MV-4-11 (cell line): Measurements from ENCODE around the gene ZNF277.
A peak's percentile ranks its signal among the peaks of the same experiment; 100 is the strongest.

Experiments used
- DNase-seq: peaks from one replicate; lab custom pipeline; 2025; lab: John Stamatoyannopoulos, UW

ZNF277 gene

DNA sequence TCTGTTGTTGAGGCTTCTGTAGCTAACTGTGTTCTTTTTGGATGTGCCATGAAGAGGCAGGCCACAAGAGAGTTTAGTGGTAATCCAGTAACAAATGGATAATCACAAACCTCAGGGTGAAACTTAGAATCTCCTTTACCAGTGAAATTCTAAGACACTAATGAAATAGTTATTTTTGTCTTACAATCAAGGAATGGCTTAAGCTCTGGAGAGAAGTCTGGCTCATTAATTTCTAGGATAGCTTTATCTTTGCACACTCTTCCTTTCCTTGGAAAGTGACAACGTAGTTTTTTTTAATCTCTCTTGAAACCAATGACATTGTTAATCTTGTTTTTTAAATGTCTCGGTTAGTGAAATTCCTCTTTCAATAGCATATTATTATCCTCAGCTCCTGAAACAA, 150.1 kb downstream of the ZNF277 start:
- no peak for DNase-seq

DNA sequence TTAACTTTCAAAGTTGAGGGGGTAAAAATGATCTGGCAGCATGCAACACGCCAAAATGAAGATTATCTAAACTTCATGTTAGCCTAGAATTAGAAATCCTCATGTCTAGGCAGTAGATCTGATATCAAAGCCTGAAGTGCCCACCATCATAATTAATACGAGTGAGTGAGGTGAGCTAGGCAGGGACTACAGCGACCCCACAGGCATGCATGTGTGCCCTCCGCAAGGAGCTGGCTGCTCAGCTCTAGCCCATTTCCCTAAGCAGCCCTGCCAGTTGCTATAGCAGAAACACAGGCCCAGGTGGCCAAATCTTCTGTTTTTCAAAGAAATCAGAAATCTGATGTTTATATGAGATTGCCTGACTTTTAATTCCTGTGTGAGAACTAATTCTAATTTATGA, 150.6 kb downstream of the ZNF277 start:
- no peak for DNase-seq

DNA sequence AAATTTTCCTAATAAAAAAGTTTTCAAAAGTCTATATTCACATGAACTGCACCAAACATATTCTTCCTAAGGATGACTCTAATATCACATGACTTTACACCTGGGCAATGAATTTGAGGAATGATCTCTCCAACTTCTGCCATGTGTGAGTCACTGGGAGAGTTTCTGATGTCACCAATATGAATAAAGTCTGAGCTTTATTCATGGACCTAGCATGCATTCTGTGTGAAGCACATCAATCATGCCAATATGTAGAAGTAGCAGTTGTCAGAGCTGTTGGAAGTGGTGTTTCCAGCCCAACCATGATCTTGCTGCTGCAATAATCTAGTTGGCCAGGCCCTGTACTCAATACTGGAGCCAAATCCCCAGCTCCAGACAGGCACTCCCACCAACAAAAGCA, 152.0 kb downstream of the ZNF277 start:
- DNase-seq = no peak

DNA sequence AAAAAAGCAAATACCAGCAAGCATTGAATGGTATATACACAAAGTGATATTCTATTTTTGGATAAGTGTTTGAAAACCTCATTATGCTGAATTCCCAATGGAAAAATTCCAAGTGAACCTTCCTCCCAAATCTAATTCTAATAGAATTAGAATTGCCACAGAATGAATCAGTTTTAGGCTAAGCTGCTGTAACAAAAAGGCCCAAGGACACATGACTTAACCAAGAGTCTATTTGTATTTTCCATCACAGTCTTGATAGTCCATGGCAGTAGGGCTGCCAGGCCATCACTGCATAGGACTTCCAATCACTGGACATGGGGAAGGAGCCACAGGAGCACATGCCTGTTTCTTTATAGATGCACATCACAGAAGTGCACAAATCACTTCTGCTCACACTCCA, 152.6 kb downstream of the ZNF277 start:
- no peak for DNase-seq

DNA sequence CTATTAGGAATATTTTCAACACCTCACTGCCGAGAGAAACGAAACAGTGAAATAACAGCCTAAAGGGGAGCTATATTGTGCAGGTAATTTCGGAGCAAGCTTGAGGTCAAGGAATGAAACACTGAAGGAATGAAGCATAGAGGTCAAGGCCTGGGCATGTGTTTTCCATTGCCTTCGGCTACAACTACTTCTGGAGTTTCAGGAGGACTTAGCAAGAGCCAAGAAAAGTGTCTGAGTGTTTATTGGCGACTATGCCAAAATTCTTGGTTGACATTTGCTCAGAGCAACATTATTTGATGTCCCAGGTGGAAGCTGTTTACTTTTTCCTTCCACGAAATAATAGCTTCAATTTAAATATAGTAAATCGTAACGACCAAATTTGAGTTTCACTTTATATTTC, 154.2 kb downstream of the ZNF277 start:
- DNase-seq = no peak

DNA sequence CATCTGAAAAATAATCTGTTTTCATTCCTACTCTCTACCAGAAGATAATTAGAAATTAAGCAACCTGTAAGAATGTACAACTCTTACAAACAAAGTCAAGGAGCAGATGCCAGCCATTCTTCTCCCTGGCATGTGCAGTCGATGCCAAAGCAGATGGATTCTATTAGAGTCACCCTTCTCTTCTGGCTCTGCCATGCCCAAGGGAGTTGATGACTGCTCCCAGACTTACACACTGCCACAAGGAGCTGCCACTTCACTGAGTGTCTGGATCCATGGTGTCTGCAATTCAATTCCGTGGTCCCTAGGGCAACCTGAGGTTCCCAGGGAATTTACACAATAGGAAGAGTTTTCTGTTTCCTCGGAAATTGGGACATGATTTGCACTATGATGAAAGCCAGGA, 154.7 kb downstream of the ZNF277 start:
- no peak for DNase-seq

DNA sequence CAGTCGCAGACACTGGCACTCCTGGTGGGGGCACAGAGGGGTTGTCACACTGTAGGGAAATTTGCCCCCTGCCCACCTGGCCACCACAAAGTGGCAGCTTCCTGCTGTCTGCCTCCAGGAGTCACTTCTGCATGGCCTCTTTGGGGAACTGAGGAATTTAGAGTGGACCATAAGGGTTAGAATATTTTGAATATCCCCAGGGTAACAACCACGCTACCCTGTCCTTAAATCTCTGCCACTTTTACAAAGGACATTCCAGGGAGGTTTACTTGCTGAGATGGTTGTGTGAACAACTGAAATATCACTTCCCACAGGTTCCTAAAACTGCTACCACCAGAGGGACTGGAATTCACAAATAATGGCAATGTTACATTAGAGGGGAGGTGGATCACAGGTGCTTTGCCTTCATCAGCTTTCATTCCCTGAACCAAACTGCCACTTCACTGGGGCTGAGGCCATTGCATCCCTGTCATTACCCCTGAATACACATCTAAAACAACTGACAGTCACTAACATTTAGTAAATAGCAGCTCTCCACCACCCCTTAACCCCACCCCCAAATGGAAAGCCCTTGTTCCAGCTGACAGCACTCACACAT, 155.7 kb downstream of the ZNF277 start:
- no peak for DNase-seq

DNA sequence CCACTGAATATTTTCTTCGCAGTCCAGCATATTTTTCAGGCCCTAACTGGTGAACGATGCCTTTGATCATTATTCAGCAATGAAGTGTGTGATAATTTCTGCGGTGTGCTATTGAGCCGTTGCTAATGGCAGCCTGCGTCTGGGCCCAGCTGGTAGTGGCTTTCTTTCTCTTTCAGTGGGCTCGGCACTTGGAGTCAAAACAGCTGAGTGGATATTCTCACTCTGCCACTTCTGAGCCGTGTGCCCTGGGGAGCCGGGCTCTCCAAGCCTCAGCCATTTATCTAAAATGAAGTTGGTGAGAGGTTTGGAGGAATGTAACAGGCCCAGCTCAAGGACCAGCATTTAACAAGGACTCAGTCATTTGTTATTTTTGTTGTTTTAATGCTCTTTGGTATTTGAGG, 156.2 kb downstream of the ZNF277 start:
- no peak for DNase-seq

DNA sequence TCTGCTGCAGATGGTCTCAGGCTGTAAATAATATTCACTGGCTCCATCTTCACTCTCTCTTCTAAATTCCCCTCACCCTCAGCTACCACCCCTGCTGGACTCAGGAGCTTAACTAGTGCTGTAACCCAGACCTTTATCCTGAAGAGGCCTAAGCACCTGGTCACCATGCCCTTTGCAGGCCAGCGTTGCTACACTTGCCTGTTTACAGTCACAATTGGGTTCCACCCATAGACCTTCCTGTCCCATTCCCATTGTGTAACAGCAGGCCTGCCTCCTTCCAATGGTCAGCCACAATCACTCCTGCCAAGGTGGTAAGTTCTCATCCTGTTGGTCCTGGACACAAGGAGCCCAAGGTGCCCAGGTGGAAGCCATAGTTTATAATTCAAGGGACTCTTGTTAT, 157.9 kb downstream of the ZNF277 start:
- no peak for DNase-seq

DNA sequence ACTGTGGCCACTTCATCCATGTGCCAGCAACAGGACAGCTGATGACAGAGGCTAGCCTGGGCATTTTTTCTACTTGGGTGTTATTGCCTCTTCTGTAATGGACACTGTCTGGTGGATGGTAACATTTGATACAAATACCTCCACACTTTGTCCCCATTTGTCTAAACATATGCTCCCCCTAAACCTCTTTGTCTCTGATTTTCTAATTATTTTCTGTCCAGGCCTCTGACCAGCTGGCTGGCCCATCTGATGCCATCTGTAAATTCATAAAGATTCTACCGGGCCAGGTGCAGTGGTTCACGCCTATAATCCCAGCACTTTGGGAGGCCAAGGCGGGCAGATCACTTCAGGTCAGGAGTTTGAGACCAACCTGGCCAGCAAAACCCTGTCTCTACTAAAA, 159.1 kb downstream of the ZNF277 start:
- no peak for DNase-seq

DNA sequence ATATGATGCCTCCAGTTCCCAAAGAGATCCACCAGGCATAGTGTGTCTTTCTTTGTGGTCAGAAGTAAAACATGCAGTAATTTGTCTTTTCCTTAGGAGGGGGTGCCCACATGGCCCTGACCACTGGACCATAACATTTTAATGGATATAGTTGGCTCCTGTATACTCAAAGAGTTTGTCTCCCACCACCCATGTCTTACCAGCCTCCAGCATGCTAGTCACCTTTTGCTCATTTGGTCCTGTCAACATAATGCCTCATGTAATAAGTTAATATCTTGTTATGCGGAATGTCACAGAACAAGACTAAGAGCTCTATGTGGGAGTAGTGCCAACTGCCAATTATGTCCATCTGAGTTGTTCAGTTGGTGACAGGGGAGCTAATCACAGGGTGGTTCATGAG, 160.4 kb downstream of the ZNF277 start:
- no peak for DNase-seq

DNA sequence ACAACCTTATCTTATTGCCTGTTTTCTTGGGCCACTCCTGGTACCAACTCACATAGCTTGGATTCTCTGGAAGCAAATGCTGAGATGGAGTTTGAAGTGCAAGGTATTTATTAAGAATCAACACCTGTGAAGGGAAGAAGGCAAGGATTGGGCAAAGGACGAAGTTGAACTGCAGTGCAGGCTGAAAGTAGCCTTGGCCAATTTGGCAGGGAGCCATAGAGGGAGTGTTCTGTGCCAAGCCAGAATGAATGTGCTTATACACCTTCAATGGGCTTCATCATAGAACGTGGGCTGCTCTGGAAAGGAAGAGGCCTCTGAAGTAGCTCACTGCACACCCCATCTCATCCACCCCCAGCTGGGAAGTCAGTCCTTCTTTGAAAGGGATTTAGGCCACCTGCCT, 163.9 kb downstream of the ZNF277 start:
- no peak for DNase-seq

DNA sequence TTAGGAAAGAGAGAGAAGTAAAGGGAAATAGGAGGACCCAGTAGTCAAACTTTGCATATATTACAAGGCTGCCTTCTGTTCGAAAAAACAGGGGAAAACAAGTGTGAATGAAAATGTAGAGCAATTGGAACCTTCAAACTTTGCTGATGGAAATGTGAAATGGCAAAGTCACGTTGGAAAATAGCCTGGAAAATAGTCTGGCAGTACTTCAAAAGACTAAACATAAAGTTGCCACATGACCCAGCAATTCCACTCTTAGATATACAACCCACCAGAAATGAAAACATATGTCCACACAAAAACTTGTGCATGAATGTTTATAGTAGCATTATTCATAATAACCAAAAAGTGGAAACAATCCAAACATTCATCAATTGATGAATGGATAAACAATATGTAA, 165.2 kb downstream of the ZNF277 start:
- no peak for DNase-seq

DNA sequence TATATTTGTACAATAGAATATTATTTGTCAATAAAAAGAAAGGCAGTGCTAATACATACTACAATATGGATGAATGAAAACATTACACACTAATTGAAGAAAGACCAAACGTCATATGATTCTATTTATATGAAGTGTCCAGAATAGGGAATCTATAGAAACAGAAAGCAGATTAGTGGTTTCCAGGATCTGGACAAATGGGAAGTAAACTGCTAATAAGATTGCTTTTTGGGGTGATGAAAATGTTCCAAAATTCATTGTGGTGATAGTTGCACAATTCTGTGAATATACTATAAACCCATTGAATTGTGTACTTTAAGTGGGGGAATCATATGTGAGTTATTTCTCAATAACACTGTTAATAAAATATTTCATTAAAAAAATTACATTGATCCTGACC, 165.6 kb downstream of the ZNF277 start:
- DNase-seq = peak; percentile 31

DNA sequence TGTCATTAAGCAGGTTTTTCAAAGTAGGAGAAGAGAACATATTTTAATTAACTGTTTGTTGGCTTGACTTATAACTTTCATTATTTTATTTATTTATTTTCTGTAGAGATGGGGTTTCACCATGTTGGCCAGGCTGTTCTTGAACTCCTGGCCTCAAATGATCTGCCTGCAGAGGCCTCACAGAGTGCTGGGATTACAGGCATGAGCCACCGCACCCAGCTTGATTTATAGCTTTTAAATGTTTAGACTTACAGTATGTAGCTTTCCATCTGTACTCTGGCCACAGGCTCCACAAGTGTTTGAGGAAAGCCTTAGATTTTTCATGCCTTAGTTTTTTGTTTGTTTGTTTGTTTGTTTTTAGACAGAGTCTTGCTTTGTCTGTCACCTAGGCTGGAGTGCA, 171.1 kb downstream of the ZNF277 start:
- DNase-seq = no peak

DNA sequence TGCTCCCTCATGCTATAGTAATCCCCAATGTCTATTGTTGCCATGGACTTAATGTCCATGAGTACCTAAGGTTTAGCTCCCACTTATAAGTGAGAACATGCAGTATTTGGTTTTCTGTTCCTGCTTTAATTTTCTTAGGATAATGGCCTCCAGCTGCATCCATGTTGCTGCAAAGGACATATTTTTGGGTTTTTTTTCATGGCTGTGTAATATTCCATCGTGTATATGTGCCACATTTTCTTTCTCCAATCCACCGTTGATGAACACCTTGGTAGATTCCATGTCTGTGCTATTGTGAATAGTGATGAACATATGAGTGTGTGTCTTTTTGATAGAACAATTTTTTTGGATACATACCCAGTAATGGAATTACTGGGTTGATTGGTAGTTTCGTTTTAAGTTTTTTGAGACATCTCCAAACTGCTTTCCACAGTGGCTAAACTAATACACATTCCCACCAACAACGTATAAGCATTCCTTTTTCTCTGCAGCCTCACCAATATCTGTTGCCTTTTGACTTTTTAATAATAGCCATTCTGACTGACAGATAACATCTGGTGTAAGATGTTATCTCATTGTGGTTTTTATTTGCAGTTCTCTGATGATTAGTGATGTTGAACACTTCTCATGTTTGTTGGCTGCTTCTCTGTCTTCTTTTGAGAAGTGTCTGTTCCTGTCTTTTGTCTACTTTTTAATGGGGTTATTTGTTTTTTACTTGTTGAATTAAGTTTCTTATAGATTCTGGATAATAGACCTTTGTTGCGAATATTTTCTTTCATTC, 175.0 kb downstream of the ZNF277 start:
- no peak for DNase-seq

DNA sequence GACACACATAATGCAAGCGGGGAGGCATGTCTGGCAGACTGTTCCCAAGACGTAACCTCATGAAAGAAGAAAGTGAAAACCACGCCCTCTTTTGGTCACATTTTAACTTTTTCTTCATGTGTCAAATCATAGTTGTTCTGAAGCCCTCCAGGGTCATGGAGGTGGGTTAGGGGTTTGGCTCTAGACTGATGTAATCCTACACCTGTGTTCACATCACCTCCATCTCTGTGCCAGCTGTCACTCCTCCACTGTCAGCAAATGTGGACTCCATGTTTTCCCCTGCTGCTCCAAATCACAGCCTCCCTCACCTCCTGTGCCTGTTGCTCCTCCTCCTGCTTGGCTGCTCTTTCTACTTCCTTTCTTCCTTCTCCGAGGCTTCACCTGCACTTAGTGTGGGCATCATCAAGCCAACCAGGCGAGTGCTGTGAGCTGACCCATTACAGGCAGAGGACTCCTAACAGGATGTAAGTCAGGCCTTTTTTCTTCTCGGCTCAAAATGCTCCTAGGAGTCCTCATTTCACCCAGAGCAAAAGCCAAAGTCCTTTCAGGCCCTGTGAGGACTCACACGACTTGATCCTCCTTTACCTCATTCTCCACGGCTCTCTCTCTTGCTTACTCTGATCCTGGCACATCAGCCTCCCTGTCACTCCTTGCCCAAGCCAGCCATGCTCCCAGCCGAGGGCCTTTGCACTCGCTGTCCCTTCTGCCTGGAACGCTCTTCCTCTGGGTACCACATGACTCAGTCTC, 177.3 kb downstream of the ZNF277 start:
- no peak for DNase-seq

DNA sequence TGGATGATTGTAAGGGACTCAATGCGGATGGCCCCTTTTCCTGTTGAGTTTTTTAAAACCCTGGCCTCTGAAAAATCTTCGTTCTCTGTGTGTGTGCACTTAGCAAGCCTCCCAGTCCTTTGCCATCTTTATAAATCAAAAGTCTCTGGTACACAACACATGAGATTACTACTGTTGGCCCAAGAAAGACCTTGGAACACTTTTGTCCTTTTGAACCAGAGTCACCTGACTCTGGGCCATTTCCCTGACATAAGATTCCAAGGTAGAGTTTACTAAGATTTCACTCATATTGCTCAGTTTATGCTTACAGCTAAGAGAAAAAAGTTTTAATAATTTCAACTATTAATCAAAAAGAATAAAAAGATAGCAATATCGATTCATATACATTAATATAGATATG, 179.0 kb downstream of the ZNF277 start:
- DNase-seq = no peak

DNA sequence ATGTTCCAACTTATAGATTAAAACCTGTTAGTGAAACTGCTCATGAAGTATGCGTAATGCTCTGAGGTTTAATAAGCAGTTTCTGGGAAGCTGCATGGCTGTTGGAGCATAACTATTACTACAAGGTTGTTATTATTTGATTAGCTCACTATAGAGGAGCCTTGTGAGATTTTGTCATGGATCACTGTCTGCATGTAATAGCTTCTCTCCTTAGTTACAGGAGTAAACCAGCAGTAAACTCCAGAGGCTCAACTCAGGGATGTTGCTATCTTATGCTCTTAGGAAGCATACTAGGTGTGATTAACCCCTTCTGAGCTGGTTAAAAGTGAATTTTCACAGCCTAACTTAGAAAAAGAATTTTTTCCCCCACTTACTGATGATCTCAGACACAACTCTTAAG, 180.1 kb downstream of the ZNF277 start:
- no peak for DNase-seq

DNA sequence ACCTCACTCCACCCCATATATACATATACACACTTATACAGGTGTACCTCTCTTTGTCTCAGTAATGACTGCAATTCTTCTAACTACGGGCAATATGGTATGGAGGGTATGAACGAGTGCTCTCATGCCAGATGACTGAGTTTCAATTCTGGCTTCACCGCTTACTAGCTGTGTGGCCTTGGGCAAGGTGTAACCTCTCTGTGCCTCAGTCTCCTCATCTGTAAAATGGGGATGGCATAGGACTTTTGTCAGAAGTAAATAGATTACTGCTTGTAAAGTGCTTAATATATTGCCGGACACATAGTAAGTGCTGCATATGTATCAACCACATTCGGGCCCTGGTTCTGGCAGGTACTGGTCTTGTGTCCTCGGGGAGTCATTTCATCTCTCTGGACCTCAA, 183.7 kb downstream of the ZNF277 start:
- no peak for DNase-seq

DNA sequence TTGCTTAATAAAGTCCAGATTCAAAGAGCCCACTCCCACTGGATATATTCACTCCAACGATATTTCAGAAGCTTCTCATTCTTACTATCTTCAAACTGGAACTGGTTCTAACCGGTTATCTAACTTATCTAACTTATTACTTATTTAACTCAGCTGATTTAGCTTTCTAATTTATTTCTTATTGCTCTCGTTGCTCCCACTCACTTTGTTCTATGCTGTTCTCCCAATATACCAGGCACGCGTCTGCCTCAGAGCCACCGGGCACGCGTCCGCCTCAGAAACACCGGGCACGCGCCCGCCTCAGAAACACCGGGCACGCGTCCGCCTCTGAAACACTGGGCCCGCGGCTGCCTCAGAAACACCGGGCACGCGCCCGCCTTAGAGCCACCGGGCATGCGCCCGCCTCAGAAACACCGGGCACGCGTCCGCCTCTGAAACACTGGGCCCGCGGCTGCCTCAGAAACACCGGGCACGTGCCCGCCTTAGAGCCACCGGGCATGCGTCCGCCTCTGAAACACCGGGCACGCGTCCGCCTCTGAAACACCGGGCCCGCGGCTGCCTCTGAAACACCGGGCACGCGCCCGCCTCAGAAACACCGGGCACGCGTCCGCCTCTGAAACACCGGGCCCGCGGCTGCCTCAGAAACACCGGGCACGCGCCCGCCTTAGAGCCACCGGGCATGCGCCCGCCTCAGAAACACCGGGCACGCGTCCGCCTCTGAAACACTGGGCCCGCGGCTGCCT, 184.8 kb downstream of the ZNF277 start:
- peak; percentile 41 for DNase-seq

DNA sequence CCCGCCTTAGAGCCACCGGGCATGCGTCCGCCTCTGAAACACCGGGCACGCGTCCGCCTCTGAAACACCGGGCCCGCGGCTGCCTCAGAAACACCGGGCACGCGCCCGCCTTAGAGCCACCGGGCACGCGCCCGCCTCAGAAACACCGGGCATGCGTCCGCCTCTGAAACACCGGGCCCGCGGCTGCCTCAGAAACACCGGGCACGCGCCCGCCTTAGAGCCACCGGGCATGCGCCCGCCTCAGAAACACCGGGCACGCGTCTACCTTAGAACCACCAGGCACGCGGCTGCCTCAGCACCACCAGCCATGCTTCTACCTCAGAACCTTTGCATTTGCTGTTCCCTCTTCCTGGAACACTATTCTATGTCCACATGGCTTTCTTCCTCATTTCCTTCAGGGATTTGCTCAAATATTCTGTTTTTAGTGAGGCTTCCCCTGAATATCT, 185.4 kb downstream of the ZNF277 start:
- peak; percentile 53 for DNase-seq
